Measurements from ENCODE around the gene ZBTB46.

DNA sequence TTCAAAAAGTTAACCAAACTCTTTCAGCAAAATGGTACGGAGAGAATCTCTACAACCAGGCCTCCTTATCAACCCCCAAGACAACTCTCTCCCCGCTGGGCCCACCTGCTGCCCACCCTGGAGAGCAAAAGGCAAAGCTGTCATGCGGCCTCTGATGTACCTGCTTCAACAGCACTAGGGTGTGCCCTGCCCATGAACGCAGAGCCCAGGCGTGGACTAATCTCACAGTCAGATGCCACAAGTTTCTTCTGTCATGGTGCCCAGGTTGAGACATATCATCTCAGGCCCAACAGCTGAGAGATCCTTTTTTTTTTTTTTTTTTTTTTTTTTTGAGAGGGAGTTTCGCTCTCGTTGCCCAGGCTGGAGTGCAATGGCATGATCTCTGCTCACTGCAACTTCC lies 65.2 kb downstream of the ZBTB46 start:
- TF ChIP-seq, protein P1, sequence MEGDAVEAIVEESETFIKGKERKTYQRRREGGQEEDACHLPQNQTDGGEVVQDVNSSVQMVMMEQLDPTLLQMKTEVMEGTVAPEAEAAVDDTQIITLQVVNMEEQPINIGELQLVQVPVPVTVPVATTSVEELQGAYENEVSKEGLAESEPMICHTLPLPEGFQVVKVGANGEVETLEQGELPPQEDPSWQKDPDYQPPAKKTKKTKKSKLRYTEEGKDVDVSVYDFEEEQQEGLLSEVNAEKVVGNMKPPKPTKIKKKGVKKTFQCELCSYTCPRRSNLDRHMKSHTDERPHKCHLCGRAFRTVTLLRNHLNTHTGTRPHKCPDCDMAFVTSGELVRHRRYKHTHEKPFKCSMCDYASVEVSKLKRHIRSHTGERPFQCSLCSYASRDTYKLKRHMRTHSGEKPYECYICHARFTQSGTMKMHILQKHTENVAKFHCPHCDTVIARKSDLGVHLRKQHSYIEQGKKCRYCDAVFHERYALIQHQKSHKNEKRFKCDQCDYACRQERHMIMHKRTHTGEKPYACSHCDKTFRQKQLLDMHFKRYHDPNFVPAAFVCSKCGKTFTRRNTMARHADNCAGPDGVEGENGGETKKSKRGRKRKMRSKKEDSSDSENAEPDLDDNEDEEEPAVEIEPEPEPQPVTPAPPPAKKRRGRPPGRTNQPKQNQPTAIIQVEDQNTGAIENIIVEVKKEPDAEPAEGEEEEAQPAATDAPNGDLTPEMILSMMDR (IDR thresholded peaks at IDR 0.05) = no peak
- TF ChIP-seq EP300 (IDR thresholded peaks at IDR 0.05) (no peak), POLR2AphosphoS5 (IDR thresholded peaks at IDR 0.05) (no peak)

Data from sigmoid colon (tissue), 4 donors.